A673 (cell line): ENCODE measurements around the gene TPGS1. TPM values are rescaled to one million over a fixed set of nuclear protein-coding genes. Genes with fewer than 3 reads are reported as not detected.

Experiments used
- total RNA-seq: library from RNA; stranded (reverse); gene quantifications from 2 replicates; pipeline ENCODE4 v1.2.3, GENCODE V29; 2021

TPGS1 gene
- total RNA-seq, 1 experiment from 2014 or later, result 22.2 TPM

Other genes with a start within 250 kb of the TPGS1 start
- 2.6 and 3.1 TPM in 2 replicates for gene PLPP2, start 216.1 kb upstream of the TPGS1 start, total RNA-seq
- 44.1 and 47.8 TPM in 2 replicates for gene MIER2, start 162.7 kb upstream of the TPGS1 start, total RNA-seq
- gene C2CD4C, start 98.3 kb upstream of the TPGS1 start, total RNA-seq, result 1.8 and 3.5 TPM in 2 replicates
- 1.1 and 2.0 TPM in 2 replicates for gene SHC2, start 46.5 kb upstream of the TPGS1 start, total RNA-seq
- gene MADCAM1, start 11.0 kb upstream of the TPGS1 start, total RNA-seq, result 0.59 and 0.84 TPM in 2 replicates
- gene CDC34, start 24.3 kb downstream of the TPGS1 start, total RNA-seq, result 109 and 113 TPM in 2 replicates
- gene GZMM, start 36.6 kb downstream of the TPGS1 start, total RNA-seq, result 1.0 and 2.5 TPM in 2 replicates
- 865 TPM in 2 replicates for gene BSG, start 65.1 kb downstream of the TPGS1 start, total RNA-seq
- gene HCN2, start 82.4 kb downstream of the TPGS1 start, total RNA-seq, result 13.1 and 15.7 TPM in 2 replicates
- 100 and 107 TPM in 2 replicates for gene POLRMT, start 126.0 kb downstream of the TPGS1 start, total RNA-seq
- 0.19 and 0.57 TPM in 2 replicates for gene FGF22, start 132.4 kb downstream of the TPGS1 start, total RNA-seq
- gene RNF126, start 155.7 kb downstream of the TPGS1 start, total RNA-seq, result 90.2 and 93.3 TPM in 2 replicates
- 5.9 and 6.0 TPM in 2 replicates for gene FSTL3, start 168.9 kb downstream of the TPGS1 start, total RNA-seq
- not detected in 2 replicates for gene PRSS57, start 188.0 kb downstream of the TPGS1 start, total RNA-seq
- gene PALM, start 201.4 kb downstream of the TPGS1 start, total RNA-seq, result 21.2 and 40.3 TPM in 2 replicates
- gene MISP, start 243.6 kb downstream of the TPGS1 start, total RNA-seq, result 0.11 TPM in 1 of 2 replicates, not detected in the other